CD4-positive, alpha-beta T cell treated with Interleukin-6 for 4 hours (primary cell): ENCODE results near the gene ZER1.

ENCODE experiments used
- DNase-seq: peaks from one replicate; pipeline ENCODE4 v3.0.0-alpha.2; 2020; ENCODE audit warnings: mixed read lengths

Gene ZER1

DNA sequence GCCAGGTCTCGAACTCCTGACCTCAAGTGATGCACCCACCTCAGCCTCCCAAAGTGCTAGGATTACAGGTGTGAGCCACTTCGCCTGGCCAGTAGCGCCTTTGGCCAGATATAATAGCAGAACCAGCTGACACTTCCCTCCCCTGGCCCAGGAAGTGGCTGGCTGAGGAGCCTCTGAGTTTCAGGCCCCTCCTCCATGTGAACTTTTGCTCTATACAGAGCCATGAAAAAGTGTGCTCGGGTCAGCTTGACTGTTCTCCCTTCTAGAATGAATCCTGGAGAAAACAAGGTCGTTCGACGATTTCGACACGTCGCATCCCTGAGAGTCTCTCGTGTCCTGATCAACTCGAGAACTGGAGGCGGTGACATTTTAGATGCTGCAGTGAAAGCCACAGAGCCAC lies 39.2 kb downstream of the ZER1 start:
- no peak for DNase-seq

DNA sequence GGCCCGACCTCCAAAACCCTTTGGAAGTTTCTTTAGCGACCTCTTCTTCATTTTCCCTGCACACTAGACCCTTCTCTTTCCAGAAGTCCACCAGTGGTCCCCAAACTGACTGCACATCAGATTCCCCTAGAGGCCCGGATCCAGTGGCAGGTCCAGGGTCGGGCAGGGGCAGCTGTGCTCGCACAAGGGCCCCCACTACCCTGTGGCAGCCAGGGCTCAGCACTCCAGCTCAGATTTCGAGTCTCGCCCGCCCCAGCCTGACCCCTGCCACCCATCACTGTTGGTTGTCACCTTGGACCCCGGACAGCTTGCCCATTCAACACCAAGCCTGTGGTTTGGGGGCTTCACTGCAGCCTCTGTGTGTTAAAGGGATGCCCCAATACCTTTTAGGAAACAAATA lies 40.0 kb downstream of the ZER1 start:
- DNase-seq: no peak

DNA sequence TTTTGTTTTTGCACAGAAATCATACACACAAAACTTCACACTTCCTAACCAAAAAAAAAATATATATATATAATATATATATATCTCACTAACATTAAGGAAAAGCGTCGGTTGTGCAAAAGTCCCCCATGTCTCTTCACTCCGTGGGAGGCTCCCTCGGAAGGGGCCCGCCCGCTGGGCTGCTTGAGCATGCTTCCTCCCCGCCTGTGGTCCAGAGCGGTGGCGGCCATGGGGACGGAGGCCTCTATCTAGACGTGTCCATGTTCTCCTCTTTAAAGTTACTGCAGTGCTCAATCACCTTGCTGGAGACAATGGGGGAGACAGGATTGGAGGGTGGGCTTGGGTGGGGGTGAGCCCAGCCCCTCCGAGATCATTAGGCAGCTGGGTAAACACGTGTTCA lies 40.6 kb downstream of the ZER1 start:
- DNase-seq: no peak

DNA sequence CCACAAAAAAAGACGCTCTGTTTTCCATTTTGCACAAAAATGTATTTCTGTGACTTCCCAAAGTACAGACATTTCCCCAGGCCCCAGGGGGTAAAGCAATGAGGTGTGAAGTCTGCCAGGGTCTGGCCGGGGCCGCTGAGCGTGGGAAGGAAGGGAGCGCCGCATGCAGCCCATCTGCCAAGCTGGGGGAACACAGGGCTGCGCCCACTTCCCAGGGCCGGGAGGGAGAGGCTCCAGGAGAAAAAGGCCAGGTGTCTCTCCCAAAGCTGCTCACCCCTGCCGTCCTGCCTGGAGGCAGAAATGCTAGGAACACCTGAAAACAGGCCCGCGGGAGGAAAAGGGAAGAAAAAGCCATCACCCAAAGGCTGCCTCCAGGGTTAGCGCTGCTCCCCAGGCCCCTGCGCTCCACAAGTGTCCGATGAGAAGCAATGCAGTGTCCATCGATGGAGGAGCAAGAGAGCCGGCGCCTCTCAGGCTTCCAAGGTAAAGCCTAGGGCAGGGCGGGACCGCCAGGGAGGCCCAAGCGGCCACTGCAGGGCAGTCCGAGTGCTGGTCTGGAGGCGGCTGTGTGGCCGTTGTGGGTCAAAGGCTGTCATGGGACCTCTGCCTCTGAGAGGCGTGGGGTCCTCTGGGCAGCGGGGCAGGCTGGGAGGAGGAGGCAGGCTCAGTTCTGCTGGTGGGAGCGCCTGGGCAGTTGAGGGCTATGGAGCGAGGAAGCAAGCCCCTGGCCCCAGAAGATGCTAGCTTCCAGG lies 41.8 kb downstream of the ZER1 start:
- no peak for DNase-seq

DNA sequence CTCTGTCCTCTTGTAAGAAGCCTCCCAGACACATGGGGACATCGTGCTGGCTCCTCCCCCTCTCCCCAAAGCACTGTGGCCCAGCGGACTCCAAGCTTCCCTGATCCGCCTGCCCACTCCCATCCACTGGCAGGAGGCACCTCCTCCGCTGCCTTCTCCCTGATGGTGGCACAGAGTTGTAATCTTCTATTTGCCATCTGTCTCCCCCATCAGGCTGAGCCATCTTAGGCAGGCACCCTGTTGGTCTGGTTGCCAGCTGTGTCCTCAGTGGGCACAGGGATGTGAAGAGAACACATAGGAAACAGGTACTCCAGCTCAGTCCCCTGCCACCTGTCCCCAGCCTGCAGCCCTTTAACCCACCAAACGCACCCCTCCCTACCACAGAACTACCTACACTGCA lies 42.4 kb downstream of the ZER1 start:
- DNase-seq: no peak

DNA sequence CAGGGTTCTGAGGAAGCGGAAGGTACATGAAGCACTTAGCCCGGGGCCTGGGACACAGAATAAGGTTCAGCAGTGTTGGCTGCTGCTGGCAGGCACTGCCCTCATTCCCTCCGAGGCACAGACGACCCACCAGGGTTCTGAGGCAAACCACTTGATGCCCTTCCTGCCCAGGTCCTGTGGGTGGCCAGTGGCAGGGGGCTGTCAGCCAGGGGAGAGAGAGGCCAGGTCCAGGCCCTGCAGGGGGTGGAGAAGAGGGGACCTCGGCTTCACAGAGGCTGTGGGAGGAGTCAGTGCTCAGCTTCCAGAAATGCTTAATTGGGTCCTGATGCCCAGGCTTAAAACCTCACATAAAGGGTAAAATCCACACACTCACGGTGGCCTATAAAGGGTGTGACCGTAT lies 43.4 kb downstream of the ZER1 start:
- no peak for DNase-seq

DNA sequence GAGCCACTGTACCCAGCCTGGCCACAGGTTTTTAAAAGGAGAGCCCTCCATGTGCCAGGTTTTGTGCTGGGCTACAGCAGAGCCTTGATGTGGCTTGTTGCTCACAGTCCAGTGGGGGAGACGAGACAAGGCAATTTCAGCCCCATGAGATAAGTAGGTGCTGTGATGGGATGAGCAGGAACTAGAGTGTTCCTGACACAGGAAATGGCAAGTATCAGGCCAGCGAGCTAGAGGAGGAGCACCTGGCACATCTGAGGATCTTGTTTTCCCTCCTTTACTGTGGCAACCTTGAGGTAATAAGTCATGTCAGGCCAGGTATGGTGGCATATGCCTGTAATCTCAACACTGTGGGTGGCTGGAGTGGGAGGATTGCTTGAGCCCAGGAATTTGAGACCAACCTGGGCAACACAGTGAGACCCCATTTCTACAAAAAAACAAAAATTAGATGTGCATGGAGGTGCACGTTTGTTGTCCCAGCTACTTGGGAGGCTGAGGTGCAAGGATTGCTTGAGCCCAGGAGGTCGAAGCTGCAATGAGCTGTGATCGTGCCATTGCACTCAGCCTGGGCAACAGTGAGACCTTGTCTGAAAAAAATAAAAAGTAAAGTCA lies 44.0 kb downstream of the ZER1 start:
- DNase-seq: no peak

DNA sequence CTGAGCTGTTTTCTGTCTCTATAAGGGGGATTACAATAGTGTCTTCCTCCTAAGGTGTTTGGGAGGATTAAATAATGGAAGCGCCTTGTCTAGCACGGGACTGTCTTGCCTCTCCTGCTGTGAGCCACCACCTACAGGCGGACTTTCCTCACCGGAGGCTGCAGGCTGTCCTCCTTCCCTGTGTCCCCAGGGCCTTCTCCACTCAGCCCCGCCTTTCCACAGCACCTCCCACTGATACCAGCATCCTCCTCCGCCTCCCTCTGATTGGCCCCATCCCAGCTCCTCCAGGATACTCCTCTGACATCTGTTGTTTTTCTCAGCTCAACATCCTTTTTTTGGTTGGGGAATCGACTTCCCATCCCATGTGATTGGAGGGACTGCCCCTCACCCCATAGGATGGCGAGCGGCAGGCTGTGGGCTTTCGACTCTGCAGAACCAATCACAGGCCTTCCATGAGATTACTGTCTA lies 46.9 kb downstream of the ZER1 start:
- DNase-seq: peak; percentile 50

DNA sequence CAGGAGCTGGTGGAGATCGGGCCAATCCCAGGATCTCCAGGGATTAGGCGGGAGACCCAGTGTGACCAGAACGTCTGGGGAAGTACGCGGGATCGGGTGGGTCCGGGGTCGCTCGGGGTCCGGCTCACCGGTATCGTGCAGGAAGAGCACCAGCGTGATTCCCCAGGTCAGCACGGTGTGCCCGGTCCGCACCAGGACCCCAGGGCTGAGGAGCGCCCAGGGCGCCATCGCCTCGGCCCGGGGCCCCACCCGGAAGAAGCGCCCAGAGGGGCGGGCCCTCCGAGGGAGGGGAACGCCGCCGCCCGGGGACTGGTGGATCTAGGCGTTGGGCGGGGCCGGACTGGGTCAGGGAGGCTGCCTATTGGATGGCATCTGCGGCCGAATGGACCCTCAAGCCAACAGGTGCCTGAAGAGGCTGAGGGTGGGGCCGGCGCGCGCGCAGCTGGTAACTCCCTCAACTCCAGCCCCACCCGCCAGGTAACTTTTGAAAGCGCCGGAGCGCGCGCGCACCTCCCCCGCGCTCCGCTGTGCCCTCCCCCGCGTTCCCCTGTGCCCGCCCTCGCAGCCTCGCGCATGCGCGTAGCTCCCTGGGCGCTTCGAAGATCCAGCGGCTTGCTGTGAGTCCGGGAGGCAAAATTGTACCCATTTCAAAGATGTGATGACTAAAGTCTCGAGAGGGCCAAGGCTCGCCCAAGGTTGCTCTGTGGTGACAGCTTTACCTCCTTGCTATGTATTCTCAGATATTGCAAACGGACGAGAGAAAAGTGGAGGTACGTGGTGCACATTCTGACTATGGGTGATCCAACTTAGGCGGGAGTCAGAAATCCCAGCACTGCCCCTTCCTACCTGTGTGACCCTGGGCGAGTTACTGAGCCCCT lies 47.6 kb downstream of the ZER1 start, which contains the start of gene ZDHHC12:
Gene ZDHHC12 (minus strand): TSS at position 262 of the 878 bp plus-strand sequence. CDS start 34 bp downstream, at position 228.
- peak; percentile 100 for DNase-seq

DNA sequence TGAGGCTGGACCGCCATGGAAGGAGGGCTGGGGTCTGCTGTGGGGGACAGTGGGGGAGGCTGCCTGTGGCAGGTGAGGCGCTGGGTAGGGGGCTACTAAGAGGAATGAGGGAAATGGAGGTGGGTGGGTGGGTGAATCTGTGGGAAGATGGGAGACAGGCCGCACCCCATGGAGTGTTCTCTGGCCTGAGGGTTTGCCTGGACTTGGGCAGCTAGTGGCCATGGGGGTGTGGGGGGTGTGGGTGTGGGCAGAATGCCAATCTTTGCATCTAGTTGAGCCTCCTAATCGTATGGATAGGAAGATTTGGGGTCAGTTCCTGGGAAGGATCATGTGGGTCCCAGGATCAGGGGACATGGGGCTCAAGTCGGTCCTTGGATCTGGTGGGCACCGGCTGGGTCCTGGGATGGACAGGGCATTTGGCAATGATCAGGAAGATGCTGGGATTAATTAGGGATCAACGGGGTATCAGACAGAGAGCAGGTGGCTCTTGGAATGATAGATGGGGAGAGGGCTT lies 48.3 kb downstream of the ZER1 start:
- no peak for DNase-seq

DNA sequence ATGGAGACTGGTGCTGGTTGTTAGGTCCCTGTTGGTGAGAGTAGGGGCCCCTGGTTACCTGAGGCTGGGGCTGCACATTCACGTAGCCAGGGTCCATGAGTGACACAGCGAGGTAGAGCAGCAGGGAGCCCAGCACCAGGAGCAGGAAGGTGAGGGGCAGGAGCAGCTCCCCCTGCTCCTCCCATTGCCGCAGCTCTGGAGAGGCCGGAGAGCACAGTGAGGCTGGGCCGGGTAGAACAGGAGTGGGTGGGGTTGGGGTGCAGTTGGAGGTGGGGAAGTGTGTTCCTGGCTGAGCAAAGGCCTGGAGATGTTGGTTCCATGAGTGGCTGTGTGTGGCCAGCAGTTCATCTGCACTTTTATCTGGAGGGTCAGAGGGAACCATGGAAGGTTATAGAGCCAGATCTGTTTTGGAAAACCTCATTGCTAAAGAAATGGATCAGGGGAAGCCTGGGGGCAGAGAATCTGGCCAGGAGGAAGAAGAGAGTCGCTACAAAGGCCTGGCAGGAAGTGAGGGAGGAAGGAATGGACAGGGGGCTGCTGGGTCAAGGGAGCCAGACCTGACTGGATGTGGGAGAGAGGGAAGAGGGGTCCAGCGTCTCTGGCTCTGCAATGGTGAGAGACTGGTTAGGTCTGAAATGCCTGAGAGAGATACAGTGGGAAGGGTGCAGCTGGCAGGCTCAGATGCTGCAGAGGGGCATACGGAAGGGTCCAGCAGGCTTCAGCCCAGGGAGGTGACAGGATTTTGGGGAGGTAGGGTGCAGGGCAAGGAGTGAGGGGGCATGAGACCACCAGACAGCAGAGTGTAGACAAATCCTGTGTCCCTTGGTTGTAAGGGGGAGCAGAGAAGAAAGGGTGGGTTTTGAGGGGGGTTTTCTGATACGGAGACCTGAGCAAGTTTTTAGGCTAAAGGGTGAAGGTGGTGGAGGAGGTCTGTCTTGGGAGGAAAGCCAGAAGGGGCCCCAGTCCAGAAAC lies 49.1 kb downstream of the ZER1 start:
- no peak for DNase-seq

DNA sequence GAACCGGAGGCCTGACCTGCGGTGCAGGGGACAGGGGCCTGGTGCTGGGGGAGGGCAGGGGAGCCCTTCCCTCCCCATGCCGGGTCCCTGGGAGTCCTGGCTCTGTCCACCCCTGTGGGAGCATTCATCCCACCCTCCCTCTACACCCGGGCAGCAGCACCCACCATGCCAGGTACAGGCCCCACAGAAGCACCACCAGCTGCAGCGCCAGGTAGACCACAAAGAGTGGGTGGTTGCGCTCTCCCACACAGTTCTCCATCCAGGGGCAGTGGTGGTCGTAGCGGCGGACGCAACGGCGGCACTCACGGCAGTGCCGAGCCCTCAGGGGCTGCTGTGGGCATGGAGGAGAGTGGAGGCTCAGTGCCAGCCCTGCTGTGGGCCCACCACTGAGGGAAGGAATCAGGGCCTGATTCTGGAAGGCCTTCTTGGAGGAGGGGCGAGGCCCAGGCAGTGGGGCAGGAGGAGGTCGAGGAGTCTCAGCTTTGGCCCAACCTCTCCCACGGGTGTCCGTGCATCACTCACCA lies 50.2 kb downstream of the ZER1 start:
- no peak for DNase-seq

DNA sequence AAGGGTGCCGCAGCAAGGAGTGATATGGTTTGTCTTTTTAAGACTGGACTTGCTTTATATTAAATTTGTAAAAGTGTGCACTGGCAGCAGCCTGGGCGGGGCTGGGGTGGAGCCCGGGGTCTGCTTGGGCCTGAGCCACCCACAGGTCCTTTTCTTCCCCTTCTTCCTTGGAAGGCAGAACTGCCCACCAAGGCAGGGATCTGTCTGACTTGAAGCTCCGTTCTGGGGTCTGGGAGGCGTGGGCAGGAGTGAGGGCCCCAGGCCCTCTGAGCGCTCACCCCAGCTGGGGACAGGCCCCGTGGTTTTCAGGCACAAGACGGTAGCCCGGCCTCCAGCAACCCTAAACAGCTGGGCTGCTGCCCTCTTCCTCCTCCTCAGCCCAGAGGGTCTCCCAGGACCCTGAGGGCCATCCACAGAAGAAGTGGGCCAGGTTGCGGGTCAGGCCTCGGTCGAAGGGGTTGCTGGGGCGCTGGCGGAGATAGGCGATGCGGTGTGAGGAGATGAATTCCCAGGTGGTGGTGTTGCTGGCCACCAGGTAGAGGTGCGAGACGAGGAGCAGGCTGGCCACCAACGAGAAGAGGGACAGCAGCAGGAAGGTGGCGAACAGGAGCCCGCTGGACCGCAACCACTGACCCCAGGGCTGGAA lies 50.8 kb downstream of the ZER1 start:
- DNase-seq: no peak

DNA sequence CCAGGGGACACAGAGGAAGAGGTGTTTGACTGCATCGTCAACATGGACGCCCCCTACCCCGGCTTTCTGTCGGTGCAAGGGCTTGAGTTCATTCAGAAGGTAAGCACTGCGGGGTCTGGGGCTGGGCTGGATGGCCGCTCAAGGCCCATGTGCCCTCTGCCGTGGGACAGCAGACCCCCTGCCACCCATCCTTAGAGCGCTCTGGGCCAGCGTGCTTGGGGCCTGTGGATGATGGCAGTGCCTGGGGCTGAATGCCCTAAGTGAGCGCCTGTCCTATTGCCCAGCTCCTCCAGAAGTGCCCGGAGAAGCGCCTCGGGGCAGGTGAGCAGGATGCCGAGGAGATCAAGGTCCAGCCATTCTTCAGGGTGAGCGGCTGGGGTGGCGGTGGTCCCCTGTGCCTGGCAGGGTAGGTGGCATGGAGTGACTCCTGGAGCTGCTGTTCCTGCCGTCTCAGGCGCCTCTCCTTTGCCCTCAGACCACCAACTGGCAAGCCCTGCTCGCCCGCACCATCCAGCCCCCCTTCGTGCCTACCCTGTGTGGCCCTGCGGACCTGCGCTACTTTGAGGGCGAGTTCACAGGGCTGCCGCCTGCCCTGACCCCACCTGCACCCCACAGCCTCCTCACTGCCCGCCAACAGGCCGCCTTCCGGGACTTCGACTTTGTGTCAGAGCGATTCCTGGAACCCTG lies 51.7 kb downstream of the ZER1 start:
- DNase-seq: no peak

DNA sequence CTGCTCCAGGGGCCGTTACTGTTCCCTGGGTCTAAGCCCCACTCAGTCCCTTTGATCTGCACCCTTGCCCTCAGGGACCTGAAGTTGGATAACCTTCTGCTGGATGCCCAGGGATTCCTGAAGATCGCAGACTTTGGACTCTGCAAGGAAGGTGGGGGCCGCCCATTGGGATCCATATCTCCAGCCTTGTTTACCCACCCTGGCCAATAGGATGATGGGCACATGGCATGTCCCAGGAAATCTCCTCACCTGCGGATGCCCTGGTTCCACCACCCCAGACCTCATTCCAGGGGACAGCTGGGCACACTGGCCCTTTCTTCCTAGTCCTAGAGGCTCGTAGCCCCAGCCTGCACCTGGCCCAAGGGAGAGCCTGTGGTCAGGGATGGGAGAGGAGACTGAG lies 53.3 kb downstream of the ZER1 start:
- no peak for DNase-seq

DNA sequence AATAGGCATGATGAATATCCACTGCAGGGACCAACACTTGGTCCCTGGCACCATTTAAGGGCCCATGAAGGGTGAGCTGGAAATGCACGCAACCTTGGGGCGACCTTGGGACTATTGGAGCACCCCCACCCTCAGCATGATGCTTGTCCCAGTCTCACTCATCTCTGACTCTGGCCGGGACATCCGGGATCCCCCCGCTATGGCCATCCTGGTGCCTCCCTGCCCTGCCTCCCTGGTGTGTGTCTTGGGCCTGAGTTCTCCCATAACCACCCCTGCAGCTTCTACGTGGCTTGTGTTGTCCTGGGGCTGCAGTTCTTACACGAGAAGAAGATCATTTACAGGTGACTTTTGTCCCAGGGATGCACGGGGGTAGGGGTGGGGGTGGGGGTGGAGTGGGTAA lies 53.7 kb downstream of the ZER1 start:
- no peak for DNase-seq

DNA sequence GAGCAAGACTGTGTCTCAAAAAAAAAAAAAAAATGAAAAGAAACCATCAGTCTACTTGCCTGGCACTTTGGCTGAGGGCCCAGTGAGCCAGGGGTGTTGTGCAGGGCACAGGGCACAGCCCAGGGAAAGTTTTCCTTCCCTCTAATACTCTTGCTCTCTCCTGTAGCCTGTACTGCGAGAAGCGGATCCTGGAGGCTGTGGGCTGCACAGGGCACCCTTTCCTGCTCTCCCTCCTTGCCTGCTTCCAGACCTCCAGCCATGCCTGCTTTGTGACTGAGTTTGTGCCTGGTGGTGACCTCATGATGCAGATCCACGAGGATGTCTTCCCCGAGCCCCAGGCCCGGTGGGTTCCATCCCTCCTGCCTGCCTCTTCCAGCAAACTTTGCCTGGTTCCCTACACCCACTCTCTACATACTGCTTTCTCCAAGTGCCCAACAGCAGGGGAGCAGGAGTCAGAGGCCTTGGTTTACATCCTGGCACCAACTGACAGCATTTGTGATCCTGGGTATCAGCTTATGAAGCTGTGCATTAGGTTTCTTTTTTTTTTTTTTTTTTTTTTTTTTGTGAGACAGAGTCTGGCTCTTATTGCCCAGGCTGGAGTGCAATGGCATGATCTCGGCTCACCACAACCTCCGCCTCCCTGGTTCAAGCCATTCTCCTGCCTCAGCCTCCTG lies 55.0 kb downstream of the ZER1 start:
- no peak for DNase-seq

DNA sequence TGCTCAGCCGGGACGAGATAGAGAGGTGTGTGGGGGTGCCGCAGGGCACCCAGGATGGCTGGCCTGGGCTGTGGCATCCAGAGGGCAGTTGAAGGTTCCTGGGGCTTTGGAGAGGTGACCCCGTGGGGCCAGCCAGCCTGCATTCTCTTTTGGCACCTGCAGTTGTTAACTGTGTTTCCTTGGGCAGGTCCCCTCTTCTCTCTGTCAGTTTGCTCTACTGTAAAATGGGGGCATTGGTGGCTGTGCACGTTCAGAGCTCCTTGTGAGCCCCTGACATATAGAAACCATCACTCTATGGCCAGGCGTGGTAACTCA lies 56.3 kb downstream of the ZER1 start:
- DNase-seq: no peak

DNA sequence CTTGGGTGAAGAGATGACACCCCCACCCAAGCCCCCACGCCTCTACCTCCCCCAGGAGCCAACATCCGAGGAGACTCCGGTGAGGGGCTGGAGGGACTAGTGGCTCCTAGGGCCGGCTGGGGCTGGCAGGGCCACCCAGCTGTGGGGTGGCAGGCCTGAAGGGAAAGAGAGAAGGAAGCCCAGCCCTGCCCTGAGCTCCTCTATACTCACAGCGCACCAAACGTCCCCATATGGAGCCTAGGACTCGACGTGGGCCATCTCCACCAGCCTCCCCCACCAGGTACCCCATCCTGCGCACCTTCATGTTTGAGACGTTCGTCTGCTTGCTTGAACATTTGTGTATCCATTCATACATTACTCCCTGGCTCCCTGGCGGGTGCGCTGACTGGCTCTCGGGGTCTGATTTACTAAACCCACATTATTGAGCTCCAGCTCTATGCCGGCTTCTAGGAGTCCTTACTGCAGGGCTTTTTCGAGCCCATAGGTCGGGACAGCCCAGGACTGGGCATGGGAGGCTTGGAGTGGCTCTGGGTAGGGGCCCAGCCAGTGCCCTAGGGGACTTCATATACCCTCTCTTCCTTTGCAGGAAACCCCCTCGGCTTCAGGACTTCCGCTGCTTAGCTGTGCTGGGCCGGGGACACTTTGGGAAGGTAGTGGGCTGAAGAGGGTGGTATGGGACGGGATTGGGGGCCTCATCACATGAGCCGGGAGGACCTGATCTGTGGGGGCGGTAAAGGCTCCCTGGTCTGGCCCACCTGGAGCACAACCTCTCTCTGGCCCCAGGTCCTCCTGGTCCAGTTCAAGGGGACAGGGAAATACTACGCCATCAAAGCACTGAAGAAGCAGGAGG lies 56.9 kb downstream of the ZER1 start:
- DNase-seq: no peak
